K562 (cell line): ENCODE results near the gene GPN1. TPM values are rescaled to one million over a fixed set of nuclear protein-coding genes. Genes with fewer than 3 reads are reported as not detected.

ENCODE experiments used
- CGGBP1 ChIP-seq: fragments of 250-450 bp; sonication (Bioruptor Pico); IDR thresholded peaks from 2 replicates; pipeline ENCODE4 v1.9.0; 2021; ENCODE audit warnings: mild to moderate bottlenecking
- CREM ChIP-seq: IDR thresholded peaks from 2 replicates; pipeline ENCODE4 v1.6.1; 2014; ENCODE audit warnings: antibody characterized with exemption, low read depth
- E2F3 ChIP-seq: fragments of 250-450 bp; sonication (Bioruptor Pico); IDR thresholded peaks from 2 replicates; pipeline ENCODE4 v1.4.0; 2020; ENCODE audit warnings: mild to moderate bottlenecking
- EHMT2 ChIP-seq: fragments of 450-650 bp; IDR thresholded peaks from 2 replicates; pipeline ENCODE4 v1.6.1; 2018; ENCODE audit warnings: antibody characterized with exemption
- GMEB1 ChIP-seq: fragments of 250-450 bp; sonication (Bioruptor Pico); IDR thresholded peaks from 2 replicates; pipeline ENCODE4 v1.4.0; 2020; ENCODE audit warnings: mild to moderate bottlenecking
- GTF2F1 ChIP-seq: IDR thresholded peaks from 2 replicates; pipeline ENCODE4 v1.6.1; 2011; ENCODE audit warnings: low read depth, low read length, improper control_type of control experiment
- JUN ChIP-seq, 2 experiments: sonication (generic) in 1 of 2; formaldehyde crosslinking in 1 of 2; IDR thresholded peaks; 2 replicates each; pipeline versions ENCODE4 v1.6.1 to v1.8.0; 2012 to 2022; ENCODE audit warnings: borderline replicate concordance in 2 of 2, mild to moderate bottlenecking in 2 of 2, improper control_type of control experiment in 1 of 2, low read depth in 1 of 2, low read length in 1 of 2, missing genetic modification reagents in 1 of 2
- MCM7 ChIP-seq, 2 experiments: fragments of 450-650 bp; IDR thresholded peaks; 2 replicates each; pipeline ENCODE4 v1.6.1; 2016 to 2018
- NR2F6 ChIP-seq: fragments of 450-650 bp; formaldehyde crosslinking; IDR thresholded peaks from 2 replicates; pipeline ENCODE4 v1.4.0; 2020; ENCODE audit warnings: mild to moderate bottlenecking
- POLR2AphosphoS2 ChIP-seq: IDR thresholded peaks from 2 replicates; pipeline ENCODE4 v1.6.1; 2012; ENCODE audit warnings: low read length, improper control_type of control experiment
- SMC3 ChIP-seq: conservative IDR thresholded peaks from 2 replicates; pipeline ENCODE4 v1.6.1; 2011; ENCODE audit warnings: low read depth, low read length, improper control_type of control experiment; ENCODE audit not compliant: insufficient read depth
- ZNF165 ChIP-seq: fragments of 250-450 bp; sonication (Bioruptor Pico); IDR thresholded peaks from 2 replicates; pipeline ENCODE4 v1.4.0; 2020; ENCODE audit warnings: borderline replicate concordance
- polyA plus RNA-seq, 8 experiments: library from polyadenylated mRNA; depleted of rRNA in 4 of 8; stranded (reverse) in 5 of 8; unstranded in 3 of 8; fragments of >200 nt; fragmentation: Nextera tagmentation in 2 of 8; fragmentation: Illumina TruSeq in 1 of 8; extraction: Ambion mirVana in 2 of 8; extraction: Trizol in 1 of 8; gene quantifications; 2 replicates each; pipeline versions ENCODE4 v1.2.1 to v1.2.3, GENCODE V29; 2011 to 2014; ENCODE audit warnings: inconsistent platforms in 1 of 8, missing spikeins in 1 of 8
- total RNA-seq, 7 experiments: library from RNA; depleted of rRNA in 6 of 7; stranded (reverse); fragments of >200 nt in 6 of 7; fragmentation: Illumina TruSeq in 2 of 7; extraction: Trizol in 2 of 7; gene quantifications; 2 replicates each; pipeline versions ENCODE4 v1.2.1 to v1.2.3, GENCODE V29; 2011 to 2021; ENCODE audit warnings: low replicate concordance in 1 of 7

GPN1 gene
- total and polyA plus RNA-seq, 9 of the 15 experiments (the other 6 are each of a cell fraction or from before 2014, with no cell fraction given) = 23.4 to 171 (median 48.2) TPM

- TF ChIP-seq GMEB1 (CRISPR knock-in tag) (no peak), GTF2F1 (peak; percentile 89), NR2F6 (CRISPR knock-in tag) (no peak), EHMT2 (no peak), MCM7 (IDR thresholded peaks at IDR 0.05) (no peak), CREM (peak; percentile 81), JUN (IDR thresholded peaks at IDR 0.05; ENCODE audit: borderline replicate concordance, low read depth, low read length) (peak; percentile 62; the same call in 1 of the 2 replicates), JUN (CRISPR knock-in tag; IDR thresholded peaks at IDR 0.05; ENCODE audit: borderline replicate concordance) (no peak), CGGBP1 (no peak), SMC3 (no peak), POLR2AphosphoS2 (no peak), E2F3 (CRISPR knock-in tag) (peak; percentile 13; the same call in 1 of the 2 replicates), ZNF165 (CRISPR knock-in tag) (no peak)
These were observed 46.0 kb upstream of the GPN1 start, which contains the start of gene ZNF512 (continued) for GRCh38 chr2:27582695-27583389.
